ENCODE measurements around the gene PEDS1.
"Not testable (repeated sequence)": the region's sequence is repeated elsewhere in the genome, so short reads cannot be mapped to it uniquely, and the experiment has no call there.

PEDS1 gene

GRCh38 chr20:50163570-50164317 lies 10.2 kb upstream of the PEDS1 start:
- no peak for DNase-seq

DNA sequence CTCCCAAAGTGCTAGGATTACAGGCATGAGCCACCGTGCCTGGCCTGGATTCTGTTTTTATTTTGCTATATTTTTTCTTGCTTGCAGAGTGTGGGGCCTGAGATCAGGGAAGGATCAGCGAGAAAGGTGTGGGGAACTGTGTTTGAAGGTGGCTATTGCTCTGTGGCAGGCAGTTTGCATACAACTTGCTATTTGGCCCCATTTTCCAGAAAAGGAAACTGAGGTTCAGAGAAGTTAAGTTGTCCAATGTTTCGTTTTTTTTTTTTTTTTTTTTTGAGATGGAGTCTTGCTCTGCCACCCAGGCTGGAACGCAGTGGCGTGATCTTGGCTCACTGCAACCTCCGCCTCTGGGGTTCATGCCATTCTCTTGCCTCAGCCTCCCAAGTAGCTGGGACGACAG lies 8.0 kb upstream of the PEDS1 start:
- not testable (repeated sequence) for DNase-seq

DNA sequence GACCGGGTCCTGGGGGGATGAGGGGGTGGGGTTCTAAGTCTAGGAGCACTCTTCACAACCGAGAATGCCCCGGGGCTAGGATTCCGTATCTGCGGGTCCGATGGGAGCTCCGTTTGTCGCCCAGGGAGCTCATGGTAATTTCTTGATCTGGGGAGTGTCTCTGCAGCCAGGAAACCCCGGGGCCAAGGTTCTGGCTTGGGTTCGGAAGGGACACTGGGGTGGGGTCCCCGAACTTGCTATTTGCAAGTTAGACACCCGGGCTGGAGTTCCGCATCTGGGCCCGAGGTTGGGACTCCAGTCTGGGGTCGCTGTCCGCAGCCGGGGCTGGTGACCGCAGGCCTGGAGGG lies 397 bp downstream of the PEDS1 start:
- no peak for DNase-seq

- DNase-seq, result no peak
Observed at GRCh38 chr20:50152394-50153152, 950 bp downstream of the PEDS1 start.

- DNase-seq, result peak; percentile 46
Observed at GRCh38 chr20:50151034-50151743, 2.3 kb downstream of the PEDS1 start.

DNA sequence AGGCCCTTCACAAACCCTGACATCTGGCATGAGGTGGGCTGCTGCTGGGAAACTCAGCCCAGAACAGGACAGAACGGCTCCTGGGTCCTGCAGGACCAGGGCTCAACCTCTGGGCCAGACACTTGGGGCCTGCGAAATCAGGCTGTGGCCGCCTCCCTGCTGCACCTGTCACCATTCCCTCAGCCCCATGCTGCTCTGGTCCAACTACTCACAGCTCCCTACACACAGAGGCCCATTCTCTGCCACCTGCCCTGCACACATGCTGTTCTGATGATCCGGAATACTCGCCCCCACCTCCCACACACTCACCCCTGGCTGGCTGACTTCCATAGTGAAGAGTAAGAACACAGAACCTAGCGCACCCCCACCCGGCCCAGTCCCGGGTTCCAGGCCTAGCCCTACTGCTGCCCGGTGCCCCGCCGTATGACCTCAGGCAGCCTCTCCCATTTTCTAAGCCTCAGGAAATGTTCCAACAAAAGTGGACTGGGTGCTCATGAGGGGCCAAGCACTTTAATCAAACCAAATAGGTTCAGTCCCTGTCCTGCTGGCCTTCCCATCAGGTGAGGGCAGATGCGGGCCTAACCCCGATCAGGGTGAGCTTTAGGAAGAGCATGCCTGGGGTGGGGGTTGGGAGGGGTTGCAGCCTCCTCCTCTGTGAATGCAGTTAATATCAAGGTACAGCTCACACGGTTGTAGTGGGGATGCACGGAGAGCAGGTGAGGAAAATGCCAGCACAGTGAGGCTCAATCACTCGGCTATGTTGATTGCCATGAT lies 3.9 kb downstream of the PEDS1 start:
- no peak for DNase-seq

- no peak for DNase-seq
Observed at GRCh38 chr20:50146732-50147662, 6.5 kb downstream of the PEDS1 start.

DNA sequence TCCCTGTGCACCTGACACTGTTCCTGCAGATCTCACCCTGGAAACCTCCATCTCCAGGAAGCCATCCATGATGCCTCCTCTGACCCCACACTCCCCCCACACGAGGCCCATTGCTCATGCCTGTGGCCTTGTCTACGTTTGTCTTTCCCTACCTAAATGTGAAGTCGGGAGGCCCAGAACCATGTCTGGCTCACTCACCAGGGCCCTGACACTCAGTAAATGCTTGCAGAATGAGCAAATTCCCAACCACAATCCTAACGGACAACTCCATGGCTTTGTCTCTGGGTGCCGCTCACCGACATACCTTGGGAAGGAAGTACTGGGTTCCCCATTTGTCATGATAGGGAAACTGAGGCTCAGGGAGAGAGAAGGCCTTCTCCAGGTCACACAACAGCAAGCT lies 7.3 kb downstream of the PEDS1 start:
- no peak for DNase-seq

GRCh38 chr20:50145566-50145965 lies 8.0 kb downstream of the PEDS1 start:
- DNase-seq, result no peak

DNA sequence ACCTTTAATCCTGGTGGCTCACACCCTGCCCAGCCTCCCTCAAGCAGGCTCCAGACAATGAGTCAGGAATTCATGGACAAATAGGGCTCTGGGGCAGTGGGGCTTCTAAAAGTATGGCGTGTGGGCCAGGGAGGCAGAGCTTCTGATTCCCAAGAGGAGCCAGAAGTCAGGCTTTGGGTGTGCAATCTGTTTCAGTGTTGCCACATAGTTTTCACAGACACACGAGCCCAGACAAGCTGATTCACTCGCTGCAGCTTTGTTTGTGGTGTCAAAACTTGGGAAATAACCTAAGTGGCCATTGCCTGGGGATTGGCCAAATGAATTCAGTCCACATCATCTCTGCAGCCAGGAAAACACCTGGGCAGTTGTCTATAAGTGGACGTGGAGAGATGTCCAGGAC lies 9.2 kb downstream of the PEDS1 start:
- peak; percentile 98 for DNase-seq

- no peak for DNase-seq
Observed at GRCh38 chr20:50142812-50143211, 10.7 kb downstream of the PEDS1 start.

DNA sequence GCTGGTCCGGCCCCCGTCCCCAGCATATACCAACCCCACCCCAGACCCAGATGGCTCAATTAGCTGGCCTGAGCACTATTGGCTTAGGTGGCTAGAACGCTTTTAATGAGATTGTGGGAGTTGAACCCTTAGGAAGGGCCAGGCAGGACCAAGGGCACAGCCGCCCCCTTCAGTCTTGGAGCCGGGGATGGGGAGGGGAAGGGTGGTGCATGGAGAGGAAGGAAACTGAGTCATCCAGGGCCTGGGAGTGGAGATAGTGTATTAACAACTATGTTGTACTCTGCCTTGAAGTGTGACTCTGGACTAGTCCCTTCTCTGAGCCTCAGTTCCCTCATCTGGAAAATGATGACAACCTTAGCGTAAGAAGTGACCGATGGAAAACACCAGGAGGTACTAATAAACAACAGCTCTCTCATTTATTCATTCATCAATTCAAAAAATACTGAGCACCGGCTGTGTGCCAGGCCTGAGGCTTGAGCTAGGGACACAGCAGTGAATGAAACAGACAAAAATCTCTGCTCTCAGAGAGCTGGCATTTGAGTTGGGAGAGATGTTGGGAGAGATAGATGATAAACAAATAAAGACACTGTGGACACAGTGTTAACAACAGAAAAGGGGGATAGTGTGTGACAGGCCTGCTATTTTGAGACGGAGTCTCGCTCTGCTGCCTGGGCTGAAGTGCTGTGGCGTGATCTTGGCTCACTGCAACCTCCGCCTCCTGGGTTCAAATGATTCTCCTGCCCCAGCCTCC lies 11.5 kb downstream of the PEDS1 start:
- no peak for DNase-seq

DNA sequence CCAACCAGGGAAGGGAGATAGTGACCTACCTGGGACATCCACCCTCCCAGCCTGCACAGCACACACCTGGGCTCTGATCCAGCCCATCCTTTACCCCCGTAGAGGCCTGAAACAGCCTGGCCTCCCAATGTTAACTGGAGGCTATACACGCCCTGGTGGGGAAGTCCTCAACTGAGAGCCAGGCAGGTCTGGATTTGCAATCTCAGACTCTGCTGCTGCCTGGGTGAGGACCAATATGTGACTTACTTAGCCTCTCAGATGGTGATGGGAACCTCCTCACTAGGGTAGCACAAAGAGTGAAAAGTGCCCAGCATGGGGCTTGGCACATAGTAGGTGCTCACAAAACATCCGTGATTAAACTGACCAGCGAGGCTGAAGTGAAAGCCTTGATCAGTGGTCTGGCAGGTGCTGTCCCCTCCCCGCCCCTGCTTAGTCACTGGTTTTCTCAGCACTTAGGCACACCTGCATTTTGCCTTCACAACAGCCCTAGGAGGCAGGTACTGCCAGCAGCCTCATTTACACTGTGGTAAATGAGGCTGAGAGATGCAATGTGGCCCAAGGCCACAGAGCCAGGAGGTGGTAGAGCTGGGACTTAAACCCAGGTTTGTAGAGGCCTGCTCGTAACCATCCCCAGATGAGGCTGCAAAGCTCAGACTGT lies 12.4 kb downstream of the PEDS1 start:
- DNase-seq, result no peak

DNA sequence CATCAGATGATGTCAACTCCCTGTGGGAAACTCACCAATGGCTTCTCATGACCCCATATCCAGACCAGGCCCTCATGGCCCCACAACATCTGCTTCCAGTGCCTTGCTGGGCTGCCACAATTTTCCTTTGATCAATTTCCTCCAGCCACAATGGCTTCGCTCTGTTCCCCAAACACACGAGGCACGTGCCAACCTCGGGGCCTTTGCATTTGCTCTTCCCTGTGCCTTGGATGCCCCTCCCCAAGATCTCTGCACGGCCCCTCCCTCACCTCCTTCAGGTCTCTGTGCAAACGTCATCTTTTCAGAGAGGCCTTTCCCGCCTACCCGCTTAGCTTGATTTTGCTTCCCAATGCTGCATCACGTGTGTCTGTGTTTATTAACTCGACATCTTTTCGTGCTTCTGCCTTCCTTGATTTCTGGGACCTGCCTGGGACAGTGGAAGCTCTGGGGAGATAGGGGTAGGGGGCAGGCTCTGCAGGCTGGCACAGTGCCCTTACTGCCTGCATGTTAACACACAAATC lies 13.1 kb downstream of the PEDS1 start:
- no peak for DNase-seq

GRCh38 chr20:50138479-50139393 lies 14.8 kb downstream of the PEDS1 start:
- DNase-seq, result no peak

- no peak for DNase-seq
Observed at GRCh38 chr20:50138120-50138478, 15.4 kb downstream of the PEDS1 start.

- not testable (repeated sequence) for DNase-seq
Observed at GRCh38 chr20:50137702-50138101, 15.8 kb downstream of the PEDS1 start.

DNA sequence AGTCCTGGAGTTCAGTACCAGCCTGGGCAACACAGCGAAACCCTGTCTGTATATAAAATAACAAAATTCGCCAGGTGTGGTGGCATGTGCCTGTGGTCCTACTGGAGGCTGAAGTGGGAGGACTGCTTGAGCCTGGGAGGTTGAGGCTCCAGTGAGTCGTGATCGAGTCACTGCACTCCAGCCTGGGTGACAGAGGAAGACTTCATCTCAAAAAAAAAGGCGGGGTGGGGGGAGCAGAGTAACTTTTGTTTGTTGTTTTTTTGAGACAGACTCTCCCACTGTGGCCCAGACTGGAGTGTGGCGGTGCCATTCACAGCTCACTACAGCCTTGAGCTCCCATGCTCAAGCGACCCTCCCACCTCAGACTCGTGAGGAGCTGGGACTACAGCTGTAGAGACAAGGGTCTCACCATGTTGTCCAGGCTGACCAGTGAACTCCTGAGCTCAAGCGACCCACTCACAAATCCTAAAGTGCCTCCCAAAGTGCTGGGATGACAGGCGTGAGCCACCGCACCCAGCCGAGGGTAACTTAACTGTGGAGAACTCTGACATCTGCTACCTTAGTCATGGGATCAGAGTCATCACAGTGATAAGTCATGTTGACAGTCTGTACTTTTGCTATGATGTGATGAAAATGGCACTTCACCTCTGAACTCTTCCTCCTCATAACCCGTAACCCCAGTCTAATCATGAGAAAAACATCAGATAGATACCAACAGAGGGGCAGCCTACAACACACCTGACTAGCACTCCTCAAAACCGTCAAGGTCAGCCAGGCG lies 16.5 kb downstream of the PEDS1 start:
- no peak for DNase-seq

All from fibroblast of skin of scalp (primary cell).